HG03064 (cell line): ENCODE data around the gene ARID3A.

Experiments used
- ATAC-seq: cut with Tn5 transposase; IDR thresholded peaks from one replicate; pipeline ENCODE4 v1.9.1; 2021; ENCODE audit warnings: low read depth; ENCODE audit not compliant: unreplicated experiment

Gene ARID3A

DNA sequence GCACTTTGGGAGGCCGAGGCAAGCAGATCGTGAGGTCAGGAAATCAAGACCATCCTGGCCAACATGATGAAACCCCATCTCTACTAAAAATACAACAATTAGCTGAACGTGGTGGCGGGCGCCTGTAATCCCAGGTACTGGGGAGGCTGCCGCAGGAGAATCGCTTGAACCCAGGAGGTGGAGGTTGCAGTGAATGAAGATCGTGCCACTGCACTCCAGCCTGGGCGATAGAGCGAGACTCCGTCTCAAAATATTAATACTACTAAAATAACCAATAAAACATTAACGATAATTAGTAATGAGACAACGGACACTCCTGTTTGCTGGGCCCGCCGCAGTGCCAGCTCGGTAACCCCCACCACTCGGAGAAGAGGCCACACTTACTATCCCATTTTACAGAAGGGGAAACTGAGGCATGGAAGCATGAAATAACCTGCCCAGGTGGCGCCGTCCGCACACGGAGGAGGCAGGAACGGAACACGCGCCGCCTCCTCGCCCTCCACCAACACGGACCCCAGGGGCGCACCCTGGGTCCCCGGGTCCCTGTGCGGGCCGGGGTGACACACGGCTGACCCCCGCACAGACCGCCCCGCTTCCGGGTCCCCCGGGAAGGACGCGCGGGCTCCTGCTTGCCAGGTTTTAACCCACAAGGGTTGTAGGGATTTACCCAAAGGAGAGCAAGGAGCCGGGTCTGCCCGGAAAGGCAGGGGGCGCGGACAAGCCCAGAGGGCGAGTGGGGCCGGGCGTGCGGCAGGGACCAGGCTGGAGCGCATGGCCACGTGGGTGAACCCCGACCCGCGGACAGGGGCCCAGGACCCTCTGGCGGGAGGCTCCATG is 14.4 kb upstream of the ARID3A start:
- no peak for ATAC-seq

GRCh38 chr19:912181-913079 is 13.4 kb upstream of the ARID3A start:
- no peak for ATAC-seq

GRCh38 chr19:913080-913748 is 12.6 kb upstream of the ARID3A start, which contains the start of gene R3HDM4:
R3HDM4 (minus strand) TSS chr19:913219; CDS start chr19:913157, 62 bp downstream.
- no peak for ATAC-seq

- no peak for ATAC-seq
These were observed 9.1 kb upstream of the ARID3A start for GRCh38 chr19:916645-917322.

- no peak for ATAC-seq
These were observed 8.3 kb upstream of the ARID3A start, which contains the start of gene KISS1R for GRCh38 chr19:917323-918151. KISS1R (plus strand) TSS chr19:917333; CDS start chr19:917503, 170 bp downstream.

GRCh38 chr19:918152-918437 is 7.7 kb upstream of the ARID3A start:
- no peak for ATAC-seq

DNA sequence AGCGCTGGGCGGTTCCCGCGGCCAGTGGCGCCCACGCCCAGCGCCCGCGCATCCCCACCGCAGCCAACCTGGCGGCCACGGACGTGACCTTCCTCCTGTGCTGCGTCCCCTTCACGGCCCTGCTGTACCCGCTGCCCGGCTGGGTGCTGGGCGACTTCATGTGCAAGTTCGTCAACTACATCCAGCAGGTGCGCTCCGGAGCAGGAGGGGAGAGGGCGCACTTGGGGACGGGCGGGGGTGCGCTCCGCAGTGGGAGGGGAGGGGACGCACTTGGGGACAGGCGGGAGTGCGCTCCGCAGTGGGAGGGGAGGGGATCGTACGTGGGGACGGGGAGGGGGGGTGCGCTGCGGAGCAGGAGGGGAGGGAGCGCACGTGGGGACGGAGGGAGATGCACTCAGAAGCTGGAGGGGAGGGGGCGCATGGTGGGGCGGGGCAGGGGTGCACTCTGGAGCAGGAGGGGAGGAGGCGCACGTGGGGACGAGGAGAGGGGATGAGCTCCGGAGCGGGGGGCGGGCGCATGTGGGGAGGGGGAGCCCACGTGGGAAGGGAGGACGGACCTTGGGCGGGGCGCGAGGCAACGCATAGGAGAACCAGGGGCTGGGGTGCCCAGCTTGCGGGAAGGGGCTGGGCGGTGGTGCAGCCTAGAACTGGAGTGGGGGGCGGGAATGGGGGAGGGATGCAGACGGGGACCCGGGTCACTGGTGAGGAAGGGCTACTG is 7.2 kb upstream of the ARID3A start:
- no peak for ATAC-seq

- ATAC-seq, result no peak
These were observed 6.4 kb upstream of the ARID3A start for GRCh38 chr19:919199-920050.

- ATAC-seq, result no peak
These were observed 5.6 kb upstream of the ARID3A start for GRCh38 chr19:920051-920864.

GRCh38 chr19:924553-925086 is 1.2 kb upstream of the ARID3A start:
- no peak for ATAC-seq

GRCh38 chr19:925087-925525 is 729 bp upstream of the ARID3A start:
- ATAC-seq, result peak; percentile 26

GRCh38 chr19:926323-926588 is 421 bp downstream of the ARID3A start:
- ATAC-seq, result no peak

- no peak for ATAC-seq
These were observed 935 bp downstream of the ARID3A start for GRCh38 chr19:926589-927350.

DNA sequence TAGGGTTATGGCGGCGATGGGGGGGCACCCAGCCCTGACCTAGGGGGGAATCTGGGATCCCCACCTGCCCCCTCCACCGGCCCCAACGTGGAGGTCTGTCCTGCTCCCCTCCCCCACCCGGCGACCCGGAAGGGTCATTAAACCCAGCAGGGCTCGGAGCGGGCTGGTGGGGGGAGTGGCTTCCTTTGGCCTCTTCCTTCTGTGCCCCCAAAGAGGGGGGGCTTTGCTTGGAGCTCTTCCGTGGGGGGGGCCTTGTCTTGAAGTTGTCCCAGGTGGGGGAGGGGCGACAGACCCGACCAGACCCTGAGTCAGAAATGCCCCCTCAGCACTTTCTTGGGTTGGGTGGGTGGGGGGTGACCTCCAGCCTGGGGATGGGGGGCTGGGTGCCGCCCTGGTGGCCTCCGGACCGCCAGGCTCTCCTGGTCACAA is 1.5 kb downstream of the ARID3A start:
- ATAC-seq, result no peak

DNA sequence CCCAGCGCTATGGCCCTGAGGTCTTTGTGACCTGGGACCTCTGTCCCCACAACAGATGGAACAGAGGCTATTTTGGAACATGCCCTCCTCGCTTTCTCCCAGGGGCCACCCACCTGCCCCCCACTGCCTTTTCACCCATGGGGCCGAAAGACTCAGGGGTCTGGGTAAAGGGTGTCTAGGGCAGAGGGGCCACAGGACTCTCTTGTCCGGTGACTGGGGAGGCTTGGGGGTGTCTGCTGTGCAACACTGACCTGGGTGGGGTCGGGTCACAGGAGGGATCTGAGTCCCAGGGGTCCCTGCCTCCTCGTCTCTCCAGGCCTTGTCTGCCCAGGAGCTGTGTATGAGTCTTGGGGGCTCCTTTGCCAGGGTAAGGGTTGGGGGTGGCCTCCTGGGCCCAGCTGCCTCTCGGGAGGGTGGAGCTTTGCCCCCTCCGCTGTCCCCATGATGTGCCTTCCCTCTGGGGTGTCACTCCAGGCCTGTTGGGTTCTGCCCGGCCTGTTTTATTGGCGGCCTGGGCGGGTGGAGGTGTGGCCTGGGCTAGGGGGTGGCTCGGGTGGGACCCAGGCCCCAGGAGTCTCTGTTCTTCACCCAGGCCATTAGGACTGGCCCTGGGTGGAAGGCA is 2.1 kb downstream of the ARID3A start:
- no peak for ATAC-seq
